K562 (cell line): ENCODE results near the gene VEGFB. TPM values are rescaled to one million over a fixed set of nuclear protein-coding genes. Genes with fewer than 3 reads are reported as not detected.

ENCODE experiments used
- FOXP1 ChIP-seq: sonication (generic); formaldehyde crosslinking; IDR thresholded peaks from 2 replicates; pipeline ENCODE4 v1.8.0; 2022; ENCODE audit warnings: mild to moderate bottlenecking, missing genetic modification reagents
- FUS ChIP-seq: fragments of 200-400 bp; formaldehyde crosslinking; optimal IDR thresholded peaks from 2 replicates; pipeline ENCODE3; 2017; ENCODE audit warnings: low read depth, low read length
- GATA2 ChIP-seq: sonication (generic); formaldehyde crosslinking; IDR thresholded peaks from 2 replicates; pipeline ENCODE4 v1.4.0; 2020; ENCODE audit warnings: mild to moderate bottlenecking, missing genetic modification reagents
- MEF2A ChIP-seq: IDR thresholded peaks from 2 replicates; pipeline ENCODE4 v1.6.1; 2011; ENCODE audit warnings: low read depth, mild to moderate bottlenecking, low read length, moderate library complexity; ENCODE audit not compliant: control insufficient read depth
- MEIS2 ChIP-seq: fragments of 450-650 bp; IDR thresholded peaks from 2 replicates; pipeline ENCODE4 v1.6.1; 2014; ENCODE audit warnings: mild to moderate bottlenecking; ENCODE audit not compliant: partially characterized antibody
- MTA3 ChIP-seq: fragments of 450-650 bp; formaldehyde crosslinking; IDR thresholded peaks from 2 replicates; pipeline ENCODE4 v1.6.1; 2017; ENCODE audit warnings: mild to moderate bottlenecking, borderline replicate concordance
- POLR2B ChIP-seq: fragments of 450-650 bp; IDR thresholded peaks from 2 replicates; pipeline ENCODE4 v1.6.1; 2018; ENCODE audit warnings: low read depth; ENCODE audit not compliant: partially characterized antibody
- PRDM10 ChIP-seq: fragments of 450-650 bp; IDR thresholded peaks from 2 replicates; pipeline ENCODE4 v1.6.1; 2018; ENCODE audit not compliant: partially characterized antibody
- SIN3B ChIP-seq: fragments of 450-650 bp; IDR thresholded peaks from 2 replicates; pipeline ENCODE4 v1.6.1; 2017; ENCODE audit warnings: low read depth, mild to moderate bottlenecking, moderate library complexity
- TAF15 ChIP-seq: fragments of 200-400 bp; formaldehyde crosslinking; IDR thresholded peaks from 2 replicates; pipeline ENCODE4 v1.6.1; 2017; ENCODE audit warnings: mild to moderate bottlenecking, low read depth, low read length, moderate library complexity
- ZMIZ1 ChIP-seq, 2 experiments: fragments of 150-350 bp in 1 of 2; IDR thresholded peaks; 2 replicates each; pipeline ENCODE4 v1.6.1; 2012 to 2016; ENCODE audit warnings: low read depth in 2 of 2, low read length in 2 of 2, mild to moderate bottlenecking in 1 of 2, moderate library complexity in 1 of 2
- polyA plus RNA-seq, 8 experiments: library from polyadenylated mRNA; depleted of rRNA in 4 of 8; stranded (reverse) in 5 of 8; unstranded in 3 of 8; fragments of >200 nt; fragmentation: Nextera tagmentation in 2 of 8; fragmentation: Illumina TruSeq in 1 of 8; extraction: Ambion mirVana in 2 of 8; extraction: Trizol in 1 of 8; gene quantifications; 2 replicates each; pipeline versions ENCODE4 v1.2.1 to v1.2.3, GENCODE V29; 2011 to 2014; ENCODE audit warnings: inconsistent platforms in 1 of 8, missing spikeins in 1 of 8
- total RNA-seq, 7 experiments: library from RNA; depleted of rRNA in 6 of 7; stranded (reverse); fragments of >200 nt in 6 of 7; fragmentation: Illumina TruSeq in 2 of 7; extraction: Trizol in 2 of 7; gene quantifications; 2 replicates each; pipeline versions ENCODE4 v1.2.1 to v1.2.3, GENCODE V29; 2011 to 2021; ENCODE audit warnings: low replicate concordance in 1 of 7
- TF ChIP-seq, protein P1 (sequence below): fragments of 450-650 bp; IDR thresholded peaks from 2 replicates; pipeline ENCODE4 v1.7.1; 2018; ENCODE audit warnings: mild to moderate bottlenecking, low read depth; ENCODE audit not compliant: partially characterized antibody

Gene VEGFB
- total and polyA plus RNA-seq, 9 of the 15 experiments (the other 6 are each of a cell fraction or from before 2014, with no cell fraction given): 11.0 to 83.4 (median 25.7) TPM

GRCh38 chr11:64284962-64285884 is 50.8 kb downstream of the VEGFB start, which contains the start of gene GPR137 (continued):
- TF ChIP-seq MEIS2: peak; percentile 61
- TF ChIP-seq POLR2B: peak; percentile 13
- TF ChIP-seq, protein P1, sequence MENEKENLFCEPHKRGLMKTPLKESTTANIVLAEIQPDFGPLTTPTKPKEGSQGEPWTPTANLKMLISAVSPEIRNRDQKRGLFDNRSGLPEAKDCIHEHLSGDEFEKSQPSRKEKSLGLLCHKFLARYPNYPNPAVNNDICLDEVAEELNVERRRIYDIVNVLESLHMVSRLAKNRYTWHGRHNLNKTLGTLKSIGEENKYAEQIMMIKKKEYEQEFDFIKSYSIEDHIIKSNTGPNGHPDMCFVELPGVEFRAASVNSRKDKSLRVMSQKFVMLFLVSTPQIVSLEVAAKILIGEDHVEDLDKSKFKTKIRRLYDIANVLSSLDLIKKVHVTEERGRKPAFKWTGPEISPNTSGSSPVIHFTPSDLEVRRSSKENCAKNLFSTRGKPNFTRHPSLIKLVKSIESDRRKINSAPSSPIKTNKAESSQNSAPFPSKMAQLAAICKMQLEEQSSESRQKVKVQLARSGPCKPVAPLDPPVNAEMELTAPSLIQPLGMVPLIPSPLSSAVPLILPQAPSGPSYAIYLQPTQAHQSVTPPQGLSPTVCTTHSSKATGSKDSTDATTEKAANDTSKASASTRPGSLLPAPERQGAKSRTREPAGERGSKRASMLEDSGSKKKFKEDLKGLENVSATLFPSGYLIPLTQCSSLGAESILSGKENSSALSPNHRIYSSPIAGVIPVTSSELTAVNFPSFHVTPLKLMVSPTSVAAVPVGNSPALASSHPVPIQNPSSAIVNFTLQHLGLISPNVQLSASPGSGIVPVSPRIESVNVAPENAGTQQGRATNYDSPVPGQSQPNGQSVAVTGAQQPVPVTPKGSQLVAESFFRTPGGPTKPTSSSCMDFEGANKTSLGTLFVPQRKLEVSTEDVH: peak; percentile 35
- TF ChIP-seq FUS: peak; percentile 97
- TF ChIP-seq TAF15: peak; percentile 99; the same call in 1 of the 2 replicates
- no peak for TF ChIP-seq MEF2A
- 0 out of 2 replicates have a peak, but pooled peaks have one; percentile 35 for TF ChIP-seq SIN3B
- TF ChIP-seq FOXP1 (CRISPR knock-in tag): peak; percentile 79; the same call in 1 of the 2 replicates
- TF ChIP-seq PRDM10: no peak
- peak; percentile 34; the same call in 1 of the 2 replicates for TF ChIP-seq GATA2 (CRISPR knock-in tag)
- TF ChIP-seq MTA3: peak; percentile 62; the same call in 1 of the 2 replicates
- peak in 1 of 2 experiments; percentile 42; a peak in 1 of 4 replicates for TF ChIP-seq ZMIZ1 (IDR thresholded peaks at IDR 0.05; ENCODE audit: low read depth in 2 of 2, low read length in 2 of 2)
